HFFc6 (cell line): ENCODE measurements around the gene GRHL3. TPM values are rescaled to one million over a fixed set of nuclear protein-coding genes. Genes with fewer than 3 reads are reported as not detected.

Experiments used
- DNase-seq: peaks from one replicate; pipeline ENCODE4 v3.0.0-alpha.2; 2018
- H3K27ac Mint-ChIP-seq: 2 replicates; pipeline ENCODE4 v1.8.0; 2020; ENCODE audit warnings: mild to moderate bottlenecking, mixed read lengths
- H3K27me3 Mint-ChIP-seq: 2 replicates; pipeline ENCODE4 v1.8.0; 2021; ENCODE audit warnings: mild to moderate bottlenecking, moderate library complexity, mixed read lengths; ENCODE audit not compliant: insufficient read depth
- H3K36me3 Mint-ChIP-seq: 2 replicates; pipeline ENCODE4 v1.8.0; 2021; ENCODE audit warnings: low read depth, mixed read lengths
- H3K4me1 Mint-ChIP-seq: 2 replicates; pipeline ENCODE4 v1.8.0; 2020; ENCODE audit warnings: low read depth, mixed read lengths
- H3K4me3 Mint-ChIP-seq: 2 replicates; pipeline ENCODE4 v1.8.0; 2020; ENCODE audit warnings: mild to moderate bottlenecking, moderate library complexity, mixed read lengths
- H3K9me3 Mint-ChIP-seq: 2 replicates; pipeline ENCODE4 v1.8.0; 2020; ENCODE audit warnings: mild to moderate bottlenecking, mixed read lengths
- total RNA-seq, 6 experiments: library from RNA; stranded (reverse); fragmentation: NEBNext Ultra II Directional; extraction: Animal tissue kit (Norgen Biotek cat#: 25700); gene quantifications; 2 replicates in 1 of 6; 3 replicates in 5 of 6; pipeline ENCODE4 v1.2.3, GENCODE V29; 2021
- TF ChIP-seq, protein P1 (sequence below): fragments of 200-600 bp; sonication (generic); IDR thresholded peaks from 2 replicates; pipeline ENCODE4 v1.5.0; 2021; ENCODE audit warnings: antibody characterized with exemption, mild to moderate bottlenecking

The GRHL3 gene
- total RNA-seq, 6 experiments from 2014 or later: not detected

DNA sequence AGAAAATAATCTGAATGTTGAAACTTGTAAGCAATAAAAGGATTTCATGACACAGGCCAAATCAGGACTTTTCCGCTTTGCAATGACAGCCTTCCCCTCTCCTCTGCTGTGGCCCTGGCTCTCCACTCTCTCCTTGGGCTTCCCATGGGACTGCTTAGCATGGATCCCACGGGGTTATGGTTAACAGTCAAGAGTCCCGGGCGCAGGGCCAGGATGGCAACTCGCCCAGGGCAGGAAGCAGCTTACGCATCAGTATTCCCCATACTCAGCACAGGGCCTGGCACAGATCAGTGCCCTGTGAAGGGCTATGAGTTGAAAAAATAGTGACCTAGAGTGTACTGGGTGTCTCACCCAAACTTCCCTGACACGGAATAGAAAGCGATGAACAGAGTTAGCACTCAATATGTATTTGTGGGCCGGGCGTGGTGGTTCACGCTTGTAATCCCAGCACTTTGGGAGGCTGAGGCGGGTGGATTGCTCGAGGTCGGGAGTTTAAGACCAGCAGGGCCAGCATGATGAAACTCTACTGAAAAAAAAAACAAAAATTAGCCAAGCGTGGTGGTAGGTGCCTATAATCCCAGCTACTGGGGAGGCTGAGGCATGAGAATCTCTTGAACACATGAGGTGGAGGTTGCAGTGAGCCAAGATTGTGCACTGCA is 29.1 kb upstream of the GRHL3 start:
- Mint-ChIP-seq H3K4me3 (no peak overlapping the region), H3K27me3 (peaks cover 15% of the 10 kb centered on the region)

DNA sequence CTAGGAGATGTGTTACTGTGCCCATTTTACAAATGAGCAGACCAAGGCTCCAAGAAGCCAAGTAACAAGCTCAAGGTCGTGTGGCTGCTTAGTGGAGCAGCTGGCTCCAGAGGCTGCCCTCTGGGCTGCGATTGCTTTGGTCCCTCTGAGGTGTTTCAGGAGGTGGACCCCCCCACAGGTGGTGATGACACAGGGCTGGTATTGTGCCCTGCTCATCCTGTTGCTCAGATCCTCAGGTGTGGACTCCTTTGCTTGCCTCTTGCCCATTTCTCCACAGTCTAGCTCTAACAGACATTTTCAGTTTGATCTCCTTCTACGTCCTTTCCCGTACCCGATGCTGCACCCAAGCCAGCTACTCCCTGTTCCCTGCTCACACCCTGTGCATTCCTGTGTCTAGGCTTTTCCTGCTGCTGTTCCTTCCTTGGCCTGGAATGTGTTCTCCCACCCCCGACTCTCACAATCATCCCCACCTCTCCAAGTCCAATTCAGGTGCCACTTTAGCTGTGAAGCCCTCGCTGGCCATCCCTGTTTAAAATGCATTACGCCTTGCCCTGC is 28.1 kb upstream of the GRHL3 start:
- H3K9me3 Mint-ChIP-seq: no peaks in the 10 kb centered on the region
- H3K4me3 Mint-ChIP-seq: no peak overlapping the region
- H3K27me3 Mint-ChIP-seq: peaks cover 14% of the 10 kb centered on the region
- DNase-seq: no peak
- H3K4me1 Mint-ChIP-seq: peaks cover 30% of the 10 kb centered on the region
- no peaks in the 10 kb centered on the region for H3K36me3 Mint-ChIP-seq
- H3K27ac Mint-ChIP-seq: no peak overlapping the region
- TF ChIP-seq, protein P1, sequence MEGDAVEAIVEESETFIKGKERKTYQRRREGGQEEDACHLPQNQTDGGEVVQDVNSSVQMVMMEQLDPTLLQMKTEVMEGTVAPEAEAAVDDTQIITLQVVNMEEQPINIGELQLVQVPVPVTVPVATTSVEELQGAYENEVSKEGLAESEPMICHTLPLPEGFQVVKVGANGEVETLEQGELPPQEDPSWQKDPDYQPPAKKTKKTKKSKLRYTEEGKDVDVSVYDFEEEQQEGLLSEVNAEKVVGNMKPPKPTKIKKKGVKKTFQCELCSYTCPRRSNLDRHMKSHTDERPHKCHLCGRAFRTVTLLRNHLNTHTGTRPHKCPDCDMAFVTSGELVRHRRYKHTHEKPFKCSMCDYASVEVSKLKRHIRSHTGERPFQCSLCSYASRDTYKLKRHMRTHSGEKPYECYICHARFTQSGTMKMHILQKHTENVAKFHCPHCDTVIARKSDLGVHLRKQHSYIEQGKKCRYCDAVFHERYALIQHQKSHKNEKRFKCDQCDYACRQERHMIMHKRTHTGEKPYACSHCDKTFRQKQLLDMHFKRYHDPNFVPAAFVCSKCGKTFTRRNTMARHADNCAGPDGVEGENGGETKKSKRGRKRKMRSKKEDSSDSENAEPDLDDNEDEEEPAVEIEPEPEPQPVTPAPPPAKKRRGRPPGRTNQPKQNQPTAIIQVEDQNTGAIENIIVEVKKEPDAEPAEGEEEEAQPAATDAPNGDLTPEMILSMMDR: no peak

More for the DNA sequence above, 29.1 kb upstream of the GRHL3 start:
- TF ChIP-seq, protein P1: no peak
- H3K9me3 Mint-ChIP-seq: no peaks in the 10 kb centered on the region
- DNase-seq: no peak
- no peaks in the 10 kb centered on the region for H3K36me3 Mint-ChIP-seq
- no peak overlapping the region for H3K27ac Mint-ChIP-seq
- H3K4me1 Mint-ChIP-seq: peaks cover 21% of the 10 kb centered on the region

DNA sequence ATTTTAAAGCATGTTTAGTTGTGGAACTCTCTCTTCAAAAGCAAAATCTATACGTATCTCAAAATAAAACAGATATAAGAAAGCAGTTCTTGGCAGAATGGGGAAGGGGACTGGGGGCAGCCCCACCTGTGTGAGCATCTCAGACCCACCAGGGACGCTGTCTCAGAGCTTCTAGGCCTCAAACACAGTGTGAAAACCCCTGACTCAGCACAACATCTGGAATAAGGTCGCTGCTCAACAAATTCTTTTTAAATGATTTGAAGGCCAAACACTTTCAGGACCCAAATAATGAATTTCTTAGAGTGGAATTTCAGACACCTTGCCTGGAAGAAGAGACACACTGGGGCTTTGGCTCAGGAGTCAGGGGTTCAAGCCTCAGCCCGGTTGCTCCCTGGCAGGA is 27.1 kb upstream of the GRHL3 start:
- TF ChIP-seq, protein P1: no peak
- H3K9me3 Mint-ChIP-seq: no peaks in the 10 kb centered on the region
- no peaks in the 10 kb centered on the region for H3K36me3 Mint-ChIP-seq
- no peak overlapping the region for H3K4me3 Mint-ChIP-seq
- H3K4me1 Mint-ChIP-seq: peaks cover 30% of the 10 kb centered on the region
- peaks cover 14% of the 10 kb centered on the region for H3K27me3 Mint-ChIP-seq
- DNase-seq: no peak
- no peak overlapping the region for H3K27ac Mint-ChIP-seq

DNA sequence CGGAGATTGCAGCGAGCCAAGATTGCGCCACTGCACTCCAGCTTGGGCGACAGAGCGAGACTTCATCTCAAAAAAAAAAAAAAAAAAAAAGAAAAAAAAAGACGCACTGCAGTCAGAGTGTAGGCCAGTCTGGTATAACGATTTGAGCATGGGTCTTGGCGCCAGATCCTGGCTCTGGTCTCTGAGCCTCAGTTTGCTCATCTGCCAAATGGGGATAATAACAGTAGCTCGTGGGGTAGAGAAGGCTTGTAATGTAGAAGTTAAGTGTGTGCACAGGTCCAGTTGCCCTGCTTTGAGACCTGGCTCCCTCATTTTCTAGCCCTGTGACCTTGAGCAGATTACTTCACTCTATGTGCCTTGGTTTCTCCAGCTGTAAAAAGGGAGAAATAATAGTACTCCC is 26.3 kb upstream of the GRHL3 start:
- Mint-ChIP-seq H3K4me3 (no peak overlapping the region), H3K36me3 (no peaks in the 10 kb centered on the region), H3K4me1 (peaks cover 30% of the 10 kb centered on the region), H3K27ac (no peak overlapping the region), H3K27me3 (peaks cover 21% of the 10 kb centered on the region), H3K9me3 (no peaks in the 10 kb centered on the region)
- DNase-seq: no peak
- TF ChIP-seq, protein P1: no peak

DNA sequence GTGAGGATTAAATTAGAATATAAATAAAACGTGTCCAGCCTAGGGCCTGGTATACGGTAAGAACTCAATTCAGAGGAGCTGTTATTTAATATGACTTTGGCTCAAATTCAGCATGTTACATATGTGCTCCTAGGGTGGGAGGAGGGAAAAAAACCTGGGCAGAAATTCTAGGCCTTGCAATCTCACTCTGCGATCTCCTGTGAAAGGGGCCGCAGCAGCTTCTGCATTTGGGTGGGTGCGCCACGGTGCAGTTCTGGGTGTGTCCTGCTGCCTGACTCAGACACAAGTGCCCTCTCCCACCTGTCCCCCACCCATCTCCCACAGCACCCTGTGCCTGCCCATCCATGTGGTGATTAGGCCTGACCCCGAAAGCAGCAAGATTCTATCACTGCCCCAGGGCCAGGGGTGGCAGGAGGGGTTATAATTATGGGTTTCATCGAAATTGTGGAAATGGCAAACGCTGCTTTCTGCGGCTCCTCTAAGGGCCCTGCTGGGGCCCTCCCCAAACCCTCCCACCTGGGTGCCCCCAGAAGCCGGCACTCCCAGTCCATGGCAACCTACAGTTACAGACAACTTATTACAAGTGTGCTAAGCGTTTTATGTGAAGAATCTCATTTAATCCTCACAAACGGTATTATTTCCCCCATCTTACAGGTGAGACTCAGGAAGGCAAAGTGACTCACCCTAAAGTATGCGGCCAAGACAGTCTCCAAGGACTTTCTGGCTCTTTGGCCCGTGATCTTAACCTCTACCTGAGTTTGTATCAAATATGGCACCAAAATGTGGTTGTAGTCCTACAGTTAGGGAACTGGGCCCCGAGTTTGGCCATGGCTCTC is 25.5 kb upstream of the GRHL3 start:
- Mint-ChIP-seq H3K9me3 (no peaks in the 10 kb centered on the region), H3K27me3 (peaks cover 26% of the 10 kb centered on the region), H3K4me3 (peak overlapping the region; percentile 46; the same call in 1 of the 2 replicates), H3K27ac (peak overlapping the region; percentile 99), H3K36me3 (no peaks in the 10 kb centered on the region), H3K4me1 (peaks cover 30% of the 10 kb centered on the region)
- TF ChIP-seq, protein P1: no peak
- DNase-seq: no peak
